GM12891 (cell line): ENCODE data around the gene DR1.

Source experiments
- PAX5 ChIP-seq: IDR thresholded peaks from 2 replicates; pipeline ENCODE4 v1.6.1; 2011; ENCODE audit warnings: low read length, moderate library complexity, mild to moderate bottlenecking; ENCODE audit not compliant: insufficient read depth, severe bottlenecking
- POLR2A ChIP-seq: IDR thresholded peaks from 2 replicates; pipeline ENCODE4 v1.6.1; 2011; ENCODE audit warnings: low read depth, low read length, control low read depth
- POLR2AphosphoS5 ChIP-seq: IDR thresholded peaks from 2 replicates; pipeline ENCODE4 v1.6.1; 2011; ENCODE audit warnings: low read depth, low read length, control low read depth
- POU2F2 ChIP-seq: IDR thresholded peaks from 2 replicates; pipeline ENCODE4 v1.6.1; 2011; ENCODE audit warnings: low read depth, mild to moderate bottlenecking, control low read depth, low read length, moderate library complexity
- SPI1 ChIP-seq: IDR thresholded peaks from 2 replicates; pipeline ENCODE4 v1.6.1; 2011; ENCODE audit warnings: low read depth, low read length, control low read depth
- TAF1 ChIP-seq: IDR thresholded peaks from 2 replicates; pipeline ENCODE4 v1.6.1; 2011; ENCODE audit warnings: low read depth, low read length, control low read depth

GRCh38 chr1:93415296-93415695 lies 69.6 kb downstream of the DR1 start:
- TF ChIP-seq POLR2AphosphoS5 (no peak), POLR2A (no peak), SPI1 (no peak), TAF1 (no peak), POU2F2 (no peak), PAX5 (no peak)
